Putamen (tissue), 1 donor: ENCODE results near the gene RHOA.
"Not testable (repeated sequence)": the region's sequence is repeated elsewhere in the genome, so short reads cannot be mapped to it uniquely, and the experiment has no call there.

ENCODE experiments used
- DNase-seq: peaks from one replicate; pipeline ENCODE4 v3.0.0-alpha.2; 2016; ENCODE audit warnings: low spot score

The RHOA gene

GRCh38 chr3:49411535-49411967, 225 bp downstream of the RHOA start:
- peak; percentile 33 for DNase-seq

DNA sequence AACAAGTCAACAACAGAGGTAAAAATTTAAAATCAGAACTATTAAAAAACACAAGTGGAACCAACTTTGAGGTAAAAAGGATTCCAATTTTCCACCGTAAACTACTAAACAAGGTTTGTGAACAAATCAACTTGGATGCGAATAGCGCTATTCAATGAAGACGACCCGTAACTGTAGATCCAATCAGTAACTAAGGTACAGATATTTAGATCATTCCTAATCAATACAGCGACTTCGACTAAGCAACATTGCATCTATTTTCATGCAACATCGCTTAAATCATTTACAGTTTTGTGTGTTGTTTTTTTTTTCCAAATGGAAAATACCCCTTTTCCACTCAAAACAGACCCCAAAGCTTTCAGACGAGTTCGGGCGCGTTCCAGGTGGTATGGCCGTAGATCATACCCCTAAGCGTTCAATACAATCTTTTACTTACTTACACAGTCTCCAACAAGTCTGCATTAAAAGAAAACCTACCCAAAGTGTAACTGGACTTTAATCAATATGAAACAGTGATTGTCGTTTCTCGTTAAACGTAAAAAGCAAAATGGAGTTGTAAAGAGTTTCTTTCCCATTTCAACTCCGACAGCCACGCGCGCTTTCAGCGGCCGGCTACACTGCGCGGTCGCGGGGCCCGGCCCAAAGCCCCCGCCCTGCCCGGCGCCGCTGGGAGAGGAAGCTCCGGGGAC, 786 bp downstream of the RHOA start:
- no peak for DNase-seq

DNA sequence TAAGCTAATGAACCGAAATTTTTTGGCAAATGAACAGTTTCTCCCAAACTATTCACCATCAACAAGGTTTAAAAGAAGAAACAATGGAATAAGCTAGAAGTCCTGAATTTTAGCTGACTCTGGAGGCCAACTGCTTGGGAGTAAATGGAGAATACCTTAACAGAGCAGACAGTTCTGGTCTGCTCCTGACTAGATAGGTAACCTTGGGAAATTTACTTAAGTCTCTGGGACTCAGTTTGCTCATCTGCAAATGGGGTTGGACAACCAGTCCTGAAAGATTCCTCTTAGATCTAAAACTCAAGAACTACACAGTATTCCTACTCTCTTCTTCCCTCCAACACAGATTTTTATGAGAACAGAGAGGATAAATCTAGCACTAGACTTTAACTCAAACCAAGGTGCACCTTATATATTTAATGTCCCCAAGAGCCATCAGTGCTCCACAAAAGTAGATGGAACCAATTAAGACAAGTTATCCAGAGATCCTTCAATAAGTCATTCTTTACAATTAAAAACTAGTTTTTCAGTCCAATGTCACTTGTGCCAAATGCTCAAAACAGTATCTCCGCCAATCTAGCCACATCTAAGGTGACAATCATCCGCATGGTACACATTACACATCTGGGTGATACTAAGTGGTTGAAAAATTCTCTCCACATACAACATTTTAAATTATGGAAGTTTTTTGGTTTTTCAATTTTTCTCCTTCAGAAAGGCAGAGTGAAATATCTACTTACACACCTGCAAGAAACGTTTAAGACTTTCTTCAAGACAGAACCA, 1.5 kb downstream of the RHOA start:
- DNase-seq, result no peak

- DNase-seq, result no peak
Measured at GRCh38 chr3:49406571-49407565, 4.9 kb downstream of the RHOA start.

- not testable (repeated sequence) for DNase-seq
Measured at GRCh38 chr3:49405570-49405969, 6.2 kb downstream of the RHOA start.

GRCh38 chr3:49403891-49404290, 7.9 kb downstream of the RHOA start:
- no peak for DNase-seq

GRCh38 chr3:49401766-49402165, 10.0 kb downstream of the RHOA start:
- no peak for DNase-seq

DNA sequence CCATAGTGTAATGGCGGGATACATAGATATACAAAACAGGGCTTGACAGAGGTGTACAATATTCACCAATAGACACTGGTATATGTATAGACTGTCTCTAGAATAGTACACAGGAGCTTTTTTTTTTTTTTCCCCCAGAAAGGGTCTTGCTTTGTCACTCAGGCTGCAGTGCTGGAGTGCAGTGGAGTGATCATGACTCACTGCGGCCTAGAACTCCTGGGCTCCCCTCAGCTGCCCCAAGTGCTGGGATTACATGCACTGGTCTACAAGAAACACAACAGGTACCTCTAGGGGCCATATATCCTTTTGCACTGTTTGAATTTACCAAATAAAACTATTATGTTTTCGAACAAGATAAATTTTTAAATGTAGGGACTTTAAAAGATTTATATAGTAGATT, 12.3 kb downstream of the RHOA start:
- no peak for DNase-seq

- no peak for DNase-seq
Measured at GRCh38 chr3:49397470-49397869, 14.3 kb downstream of the RHOA start.

DNA sequence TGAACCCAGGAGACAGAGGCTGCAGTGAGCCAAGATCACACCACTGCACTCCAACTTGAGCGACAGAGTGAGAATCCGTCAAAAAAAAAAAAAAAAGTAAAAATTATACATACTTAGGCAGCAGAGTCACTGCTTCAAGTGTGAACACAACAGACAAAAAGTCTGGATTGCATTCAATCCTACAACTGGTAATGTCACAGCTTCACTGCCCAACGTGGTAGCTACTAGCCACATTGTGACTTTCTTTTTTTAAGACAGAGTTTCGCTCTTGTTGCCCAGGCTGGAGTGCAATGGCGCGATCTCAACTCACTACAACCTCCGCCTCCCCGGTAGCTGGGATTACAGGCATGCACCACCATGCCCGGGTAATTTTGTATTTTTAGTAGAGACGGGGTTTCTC, 20.5 kb downstream of the RHOA start:
- not testable (repeated sequence) for DNase-seq

DNA sequence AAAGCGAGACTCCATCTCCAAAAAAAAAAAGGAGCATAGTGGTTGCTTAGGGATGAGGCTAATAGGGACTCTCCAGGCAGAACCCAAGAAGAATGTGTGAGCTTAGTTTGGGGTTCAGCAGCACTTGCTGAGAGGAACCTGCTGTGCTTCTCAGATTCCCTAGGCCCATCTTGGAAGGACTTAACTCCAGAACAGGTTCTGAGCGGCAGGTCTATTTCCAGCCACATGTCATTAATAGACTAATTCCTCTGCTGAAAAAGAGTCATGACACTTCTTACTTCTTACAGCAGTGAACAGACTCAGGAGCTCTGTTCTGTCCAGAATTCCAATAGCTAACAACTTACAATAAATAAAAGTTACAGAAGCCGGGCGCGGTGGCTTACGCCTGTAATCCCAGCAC, 22.5 kb downstream of the RHOA start:
- DNase-seq, result no peak

- no peak for DNase-seq
Measured at GRCh38 chr3:49388289-49388820, 23.4 kb downstream of the RHOA start.

- no peak for DNase-seq
Measured at GRCh38 chr3:49387721-49388120, 24.1 kb downstream of the RHOA start.

GRCh38 chr3:49386056-49386756, 25.6 kb downstream of the RHOA start:
- no peak for DNase-seq

DNA sequence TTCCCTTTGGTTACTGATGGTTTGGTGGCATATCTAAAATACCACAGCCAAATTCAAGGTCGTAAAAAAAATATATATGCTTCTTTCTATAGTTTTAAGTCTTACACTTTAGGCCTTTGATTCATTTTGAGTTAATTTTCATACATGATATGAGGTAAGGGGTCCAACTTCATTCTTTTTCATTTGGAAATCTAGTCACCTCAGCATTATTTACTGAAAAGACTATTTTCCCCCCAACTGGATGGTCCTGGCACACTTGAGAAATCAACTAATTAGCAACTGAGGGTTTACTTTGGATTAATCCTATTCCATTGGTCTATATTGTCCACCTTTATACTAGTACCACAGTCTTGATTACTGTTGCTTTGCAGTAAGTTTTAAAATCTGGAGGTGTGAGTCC, 26.2 kb downstream of the RHOA start:
- DNase-seq, result no peak

GRCh38 chr3:49383387-49383786, 28.4 kb downstream of the RHOA start:
- DNase-seq, result no peak

- no peak for DNase-seq
Measured at GRCh38 chr3:49378249-49378895, 33.4 kb downstream of the RHOA start.

DNA sequence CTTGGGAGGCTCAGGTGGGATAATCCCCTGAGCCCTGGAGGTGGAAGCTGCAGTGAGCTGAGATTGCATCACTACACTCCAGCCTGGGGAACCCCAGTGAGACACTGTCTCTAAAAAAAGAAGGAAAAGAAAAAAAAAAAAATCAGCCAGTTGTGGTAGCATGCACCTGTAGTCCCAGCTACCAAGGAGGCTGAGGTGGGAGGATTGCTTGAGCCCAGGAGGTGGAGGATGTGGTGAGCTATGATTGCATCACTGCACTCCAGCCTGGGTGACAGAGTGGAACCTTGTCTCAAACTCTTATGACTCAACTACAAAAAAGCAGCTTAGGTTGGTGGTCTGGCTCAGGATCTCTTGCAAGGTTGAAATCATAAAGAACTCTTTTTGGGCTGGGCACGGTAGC, 34.3 kb downstream of the RHOA start:
- no peak for DNase-seq

- no peak for DNase-seq
Measured at GRCh38 chr3:49371946-49372345, 39.8 kb downstream of the RHOA start.

GRCh38 chr3:49370585-49371290, 41.0 kb downstream of the RHOA start:
- DNase-seq, result no peak
